Activated CD8-positive, alpha-beta memory T cell treated with anti-CD3 and anti-CD28 coated beads for 36 hours (primary cell): ENCODE measurements around the gene PKNOX1. TPM values are rescaled to one million over a fixed set of nuclear protein-coding genes. Genes with fewer than 3 reads are reported as not detected.
"Not testable (repeated sequence)": the region's sequence is repeated elsewhere in the genome, so short reads cannot be mapped to it uniquely, and the experiment has no call there.

ENCODE experiments used
- CTCF ChIA-PET: fragments of 350-600 bp; sonication (Branson Sonifier 250); formaldehyde crosslinking; loops from one replicate; lab custom pipeline; 2021; ENCODE audit warnings: antibody characterized with exemption; lab: Charles Lee
- POLR2A ChIA-PET: fragments of 350-600 bp; sonication (Branson Sonifier 250); formaldehyde crosslinking; loops from one replicate; lab custom pipeline; 2021; ENCODE audit warnings: antibody characterized with exemption; lab: Charles Lee
- total RNA-seq, 2 experiments: library from RNA; stranded (reverse); gene quantifications; one replicate each; pipeline ENCODE4 v1.2.3, GENCODE V29; 2021

Gene PKNOX1
- total RNA-seq, 2 experiments from 2014 or later = 21.5 to 22.2 TPM

- CTCF ChIA-PET = interaction anchor here (0.6 kb wide), 1 partner anchor 43 kb away, joined by 3 read pairs; no protein-coding TSS in a partner anchor
- POLR2A ChIA-PET = no interaction called here
These were observed 1.7 kb downstream of the PKNOX1 start for GRCh38 chr21:42975886-42976608.

GRCh38 chr21:42980312-42981213 is 6.2 kb downstream of the PKNOX1 start:
- CTCF ChIA-PET = no interaction called here
- POLR2A ChIA-PET = no interaction called here

GRCh38 chr21:42981214-42981523 is 6.8 kb downstream of the PKNOX1 start:
- ChIA-PET POLR2A (no interaction called here), CTCF (no interaction called here)

GRCh38 chr21:42981862-42982261 is 7.5 kb downstream of the PKNOX1 start:
- ChIA-PET CTCF (no interaction called here), POLR2A (no interaction called here)

- ChIA-PET CTCF (no interaction called here), POLR2A (interaction anchor here (0.6 kb wide), 1 partner anchor 9 kb away, joined by 4 read pairs; no protein-coding TSS in a partner anchor)
These were observed 8.7 kb downstream of the PKNOX1 start for GRCh38 chr21:42983103-42983502.

GRCh38 chr21:42983869-42984268 is 9.5 kb downstream of the PKNOX1 start:
- ChIA-PET POLR2A (no interaction called here), CTCF (no interaction called here)

- POLR2A ChIA-PET = no interaction called here
- CTCF ChIA-PET = no interaction called here
These were observed 11.9 kb downstream of the PKNOX1 start for GRCh38 chr21:42986125-42986783.

- ChIA-PET POLR2A (no interaction called here), CTCF (no interaction called here)
These were observed 14.0 kb downstream of the PKNOX1 start for GRCh38 chr21:42988236-42988965.

GRCh38 chr21:42989370-42989769 is 15.0 kb downstream of the PKNOX1 start:
- CTCF ChIA-PET, POLR2A ChIA-PET: not testable (repeated sequence)

- POLR2A ChIA-PET = interaction anchor here (0.5 kb wide), 1 partner anchor 13 kb away, joined by 3 read pairs; no protein-coding TSS in a partner anchor
- CTCF ChIA-PET = no interaction called here
These were observed 15.7 kb downstream of the PKNOX1 start for GRCh38 chr21:42989816-42990650.

GRCh38 chr21:42991992-42992740 is 17.8 kb downstream of the PKNOX1 start:
- ChIA-PET POLR2A (interaction anchor here (0.7 kb wide), 1 partner anchor 100 kb away, joined by 3 read pairs; no protein-coding TSS in a partner anchor), CTCF (no interaction called here)

GRCh38 chr21:42993051-42993712 is 18.8 kb downstream of the PKNOX1 start:
- POLR2A ChIA-PET = no interaction called here
- CTCF ChIA-PET = interaction anchor here (0.6 to 0.7 kb wide), 2 partner anchors 30 to 82 kb away, joined by 3 read pairs; no protein-coding TSS in a partner anchor

- CTCF ChIA-PET = no interaction called here
- POLR2A ChIA-PET = no interaction called here
These were observed 22.7 kb downstream of the PKNOX1 start for GRCh38 chr21:42997053-42997452.

GRCh38 chr21:42997983-42998382 is 23.6 kb downstream of the PKNOX1 start:
- POLR2A ChIA-PET, CTCF ChIA-PET: not testable (repeated sequence)

GRCh38 chr21:42999152-42999551 is 24.8 kb downstream of the PKNOX1 start:
- POLR2A ChIA-PET, CTCF ChIA-PET: not testable (repeated sequence)

- CTCF ChIA-PET, POLR2A ChIA-PET: not testable (repeated sequence)
These were observed 25.7 kb downstream of the PKNOX1 start for GRCh38 chr21:43000041-43000440.

- POLR2A ChIA-PET = no interaction called here
- CTCF ChIA-PET = no interaction called here
These were observed 27.0 kb downstream of the PKNOX1 start for GRCh38 chr21:43001316-43001715.
